ENCODE data around the gene SMYD3. TPM values are rescaled to one million over a fixed set of nuclear protein-coding genes. Genes with fewer than 3 reads are reported as not detected.
A peak's percentile ranks its signal among the peaks of the same experiment; 100 is the strongest.

SMYD3 gene
- polyA plus RNA-seq, 1 donor from 2014 or later: 48.6 TPM

GRCh38 chr1:246108278-246108925 is 398.7 kb downstream of the SMYD3 start:
- H4K20me1 ChIP-seq (ENCODE audit: insufficient read depth): no peaks in the 10 kb centered on the region
- no peaks in the 10 kb centered on the region for H3K9me2 ChIP-seq (ENCODE audit: insufficient read depth, low read length)
- no peaks in the 10 kb centered on the region for H3F3A ChIP-seq (ENCODE audit: insufficient read depth, low read length, poor library complexity, severe bottlenecking)
- no peaks in the 10 kb centered on the region for H3K79me2 ChIP-seq (replicated peaks; ENCODE audit: insufficient read depth, low read length)
- H3K4me3 ChIP-seq (ENCODE audit: low read length): no peak overlapping the region
- no peaks in the 10 kb centered on the region for H3K27me3 ChIP-seq (ENCODE audit: insufficient read depth, low read depth, low read length)
- no peak overlapping the region for H3K4me2 ChIP-seq (ENCODE audit: low read length)
- TF ChIP-seq EZH2 (IDR thresholded peaks at IDR 0.05; ENCODE audit: borderline replicate concordance, insufficient read depth, low read length, poor library complexity, severe bottlenecking) (no peak), RAD21 (conservative IDR thresholded peaks at IDR 0.05) (no peak), REST (IDR thresholded peaks at IDR 0.05; ENCODE audit: borderline replicate concordance) (no peak), SMC3 (conservative IDR thresholded peaks at IDR 0.05; ENCODE audit: poor library complexity) (no peak), TAF1 (IDR thresholded peaks at IDR 0.05; ENCODE audit: low read depth) (no peak)
- TF ChIP-seq, protein P1, sequence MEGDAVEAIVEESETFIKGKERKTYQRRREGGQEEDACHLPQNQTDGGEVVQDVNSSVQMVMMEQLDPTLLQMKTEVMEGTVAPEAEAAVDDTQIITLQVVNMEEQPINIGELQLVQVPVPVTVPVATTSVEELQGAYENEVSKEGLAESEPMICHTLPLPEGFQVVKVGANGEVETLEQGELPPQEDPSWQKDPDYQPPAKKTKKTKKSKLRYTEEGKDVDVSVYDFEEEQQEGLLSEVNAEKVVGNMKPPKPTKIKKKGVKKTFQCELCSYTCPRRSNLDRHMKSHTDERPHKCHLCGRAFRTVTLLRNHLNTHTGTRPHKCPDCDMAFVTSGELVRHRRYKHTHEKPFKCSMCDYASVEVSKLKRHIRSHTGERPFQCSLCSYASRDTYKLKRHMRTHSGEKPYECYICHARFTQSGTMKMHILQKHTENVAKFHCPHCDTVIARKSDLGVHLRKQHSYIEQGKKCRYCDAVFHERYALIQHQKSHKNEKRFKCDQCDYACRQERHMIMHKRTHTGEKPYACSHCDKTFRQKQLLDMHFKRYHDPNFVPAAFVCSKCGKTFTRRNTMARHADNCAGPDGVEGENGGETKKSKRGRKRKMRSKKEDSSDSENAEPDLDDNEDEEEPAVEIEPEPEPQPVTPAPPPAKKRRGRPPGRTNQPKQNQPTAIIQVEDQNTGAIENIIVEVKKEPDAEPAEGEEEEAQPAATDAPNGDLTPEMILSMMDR (IDR thresholded peaks at IDR 0.05; ENCODE audit: poor library complexity, severe bottlenecking): no peak
- H3K27ac ChIP-seq (ENCODE audit: low read length): peak overlapping the region; percentile 28
- H2AFZ ChIP-seq (ENCODE audit: low read depth, low read length): no peak overlapping the region
- H3K9me3 ChIP-seq (ENCODE audit: low read length): no peaks in the 10 kb centered on the region
- no peak overlapping the region for H3K9ac ChIP-seq (ENCODE audit: low read length)
- no peaks in the 10 kb centered on the region for H3K36me3 ChIP-seq (ENCODE audit: insufficient read depth, low read length)

DNA sequence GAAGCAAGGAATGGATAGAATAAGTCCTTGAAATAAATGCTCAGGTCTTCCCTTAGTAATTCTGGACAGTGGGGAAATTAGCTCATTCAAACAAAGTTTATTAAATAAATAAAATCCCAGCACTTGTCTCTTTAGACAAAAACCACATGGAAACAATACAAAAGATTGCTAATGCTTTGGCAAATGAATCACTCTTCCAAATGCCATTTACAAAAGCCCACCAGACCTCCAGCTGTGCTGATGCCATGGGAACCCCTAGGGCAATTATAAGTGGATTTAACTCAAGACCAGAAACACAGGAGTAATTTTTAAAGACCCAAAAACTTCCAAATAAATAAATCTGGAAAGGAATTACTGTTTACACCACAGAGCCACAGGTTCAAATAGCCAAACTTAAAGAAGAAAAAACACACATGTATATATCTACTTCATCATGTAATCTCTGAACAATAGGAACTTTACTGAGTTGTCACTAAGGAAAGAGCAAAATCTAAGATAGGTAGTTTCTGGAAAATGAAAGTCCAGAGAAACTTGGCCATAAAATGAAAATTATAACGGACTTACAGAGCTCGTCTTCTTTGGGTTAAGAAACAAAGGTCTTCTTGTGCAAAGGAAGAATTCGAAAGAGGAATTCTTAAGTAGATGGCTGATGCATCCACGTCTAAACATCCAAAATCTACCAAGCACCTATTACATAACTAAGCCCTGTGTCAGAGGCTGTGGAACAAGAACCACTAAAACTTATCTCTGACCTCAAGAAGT is 399.4 kb downstream of the SMYD3 start:
- no peak overlapping the region for H3K4me3 ChIP-seq (ENCODE audit: low read length)

More for the DNA sequence above, 399.4 kb downstream of the SMYD3 start:
- H3K9me3 ChIP-seq (ENCODE audit: low read length): no peaks in the 10 kb centered on the region
- H3K79me2 ChIP-seq (replicated peaks; ENCODE audit: insufficient read depth, low read length): no peaks in the 10 kb centered on the region
- no peaks in the 10 kb centered on the region for H3K9me2 ChIP-seq (ENCODE audit: insufficient read depth, low read length)
- no peak overlapping the region for H2AFZ ChIP-seq (ENCODE audit: low read depth, low read length)
- no peaks in the 10 kb centered on the region for H3K36me3 ChIP-seq (ENCODE audit: insufficient read depth, low read length)
- H3K27me3 ChIP-seq (ENCODE audit: insufficient read depth, low read depth, low read length): no peaks in the 10 kb centered on the region
- no peak overlapping the region for H3K9ac ChIP-seq (ENCODE audit: low read length)
- no peak overlapping the region for H3K4me2 ChIP-seq (ENCODE audit: low read length)
- H4K20me1 ChIP-seq (ENCODE audit: insufficient read depth): no peaks in the 10 kb centered on the region
- TF ChIP-seq MXI1 (conservative IDR thresholded peaks at IDR 0.05; ENCODE audit: poor library complexity, severe bottlenecking): no peak
- no peak for TF ChIP-seq SMC3 (conservative IDR thresholded peaks at IDR 0.05; ENCODE audit: poor library complexity)
- TF ChIP-seq RAD21 (conservative IDR thresholded peaks at IDR 0.05): no peak
- TF ChIP-seq, protein P1 (IDR thresholded peaks at IDR 0.05; ENCODE audit: poor library complexity, severe bottlenecking): no peak
- TF ChIP-seq EZH2 (IDR thresholded peaks at IDR 0.05; ENCODE audit: borderline replicate concordance, insufficient read depth, low read length, poor library complexity, severe bottlenecking): no peak
- no peak for TF ChIP-seq EP300 (conservative IDR thresholded peaks at IDR 0.05; ENCODE audit: poor library complexity, severe bottlenecking)
- no peak for TF ChIP-seq TAF1 (IDR thresholded peaks at IDR 0.05; ENCODE audit: low read depth)
- no peak for TF ChIP-seq REST (IDR thresholded peaks at IDR 0.05; ENCODE audit: borderline replicate concordance)
- TF ChIP-seq POLR2AphosphoS5 (IDR thresholded peaks at IDR 0.05): no peak
- H3F3A ChIP-seq (ENCODE audit: insufficient read depth, low read length, poor library complexity, severe bottlenecking): no peaks in the 10 kb centered on the region
- H3K27ac ChIP-seq (ENCODE audit: low read length): no peak overlapping the region

All from neural cell (in vitro differentiated cells).